ENCODE measurements around the gene CYTH2.

CYTH2 gene

GRCh38 chr19:48451624-48452023 lies 17.5 kb upstream of the CYTH2 start:
- DNase-seq = no peak

- DNase-seq = no peak
Observed at GRCh38 chr19:48452289-48453190, 16.6 kb upstream of the CYTH2 start.

- DNase-seq = no peak
Observed at GRCh38 chr19:48454150-48454730, 14.9 kb upstream of the CYTH2 start.

- no peak for DNase-seq
Observed at GRCh38 chr19:48455171-48455907, 13.8 kb upstream of the CYTH2 start, which contains the start of gene KCNJ14. KCNJ14 (plus strand) TSS chr19:48455574; CDS start chr19:48461725, 6,151 bp downstream.

- DNase-seq = no peak
Observed at GRCh38 chr19:48455908-48456562, 13.1 kb upstream of the CYTH2 start.

GRCh38 chr19:48456864-48457263 lies 12.3 kb upstream of the CYTH2 start:
- DNase-seq = no peak

GRCh38 chr19:48458016-48458415 lies 11.2 kb upstream of the CYTH2 start:
- no peak for DNase-seq

GRCh38 chr19:48461651-48461981 lies 7.6 kb upstream of the CYTH2 start:
- DNase-seq = no peak

- DNase-seq = no peak
Observed at GRCh38 chr19:48461982-48462655, 7.0 kb upstream of the CYTH2 start.

- DNase-seq = no peak
Observed at GRCh38 chr19:48465215-48465614, 4.0 kb upstream of the CYTH2 start.

GRCh38 chr19:48466561-48467325 lies 2.4 kb upstream of the CYTH2 start:
- DNase-seq = no peak

GRCh38 chr19:48468772-48469288 lies 339 bp upstream of the CYTH2 start:
- DNase-seq = peak; percentile 97

- no peak for DNase-seq
Observed at GRCh38 chr19:48469934-48470680, 938 bp downstream of the CYTH2 start.

GRCh38 chr19:48470856-48471255 lies 1.7 kb downstream of the CYTH2 start:
- DNase-seq = no peak

- no peak for DNase-seq
Observed at GRCh38 chr19:48471836-48472235, 2.7 kb downstream of the CYTH2 start.

- DNase-seq = no peak
Observed at GRCh38 chr19:48473161-48473966, 4.2 kb downstream of the CYTH2 start.

- DNase-seq = no peak
Observed at GRCh38 chr19:48474084-48474592, 5.0 kb downstream of the CYTH2 start.

- DNase-seq = no peak
Observed at GRCh38 chr19:48475369-48476068, 6.3 kb downstream of the CYTH2 start.

GRCh38 chr19:48476176-48476575 lies 7.0 kb downstream of the CYTH2 start:
- no peak for DNase-seq
